Prostate gland (tissue), 2 donors: ENCODE data around the gene EGFLAM. TPM values are rescaled to one million over a fixed set of nuclear protein-coding genes. Genes with fewer than 3 reads are reported as not detected.

ENCODE experiments used
- DNase-seq: peaks from one replicate; pipeline ENCODE4 v3.0.0-alpha.2; 2019; ENCODE audit warnings: low spot score
- H3K27ac ChIP-seq, 2 donors: fragments of 200-600 bp; sonication (generic); 2 replicates each; pipeline ENCODE4 v1.5.1; 2017 to 2019
- H3K27me3 ChIP-seq: fragments of 200-600 bp; sonication (generic); replicated peaks from 2 replicates; pipeline ENCODE4 v1.5.1; 2019; ENCODE audit not compliant: insufficient read depth
- H3K36me3 ChIP-seq, 2 donors: fragments of 200-600 bp; sonication (generic); 1 replicate in 1 of 2; 2 replicates in 1 of 2; pipeline versions ENCODE4 v1.5.1 to v1.8.1; 2017 to 2019
- H3K4me1 ChIP-seq: fragments of 200-600 bp; sonication (generic); replicated peaks from 2 replicates; pipeline ENCODE4 v1.5.1; 2019
- H3K4me3 ChIP-seq, 2 donors: fragments of 200-600 bp; sonication (generic); 2 replicates each; pipeline ENCODE4 v1.5.1; 2017 to 2019
- H3K9me3 ChIP-seq: fragments of 200-600 bp; sonication (generic); 2 replicates; pipeline ENCODE4 v1.5.1; 2017
- POLR2A ChIP-seq: fragments of 450-650 bp; IDR thresholded peaks from one replicate; pipeline ENCODE4 v1.6.1; 2016; ENCODE audit warnings: antibody characterized with exemption, mild to moderate bottlenecking
- POLR2AphosphoS5 ChIP-seq: sonication (generic); formaldehyde crosslinking; IDR thresholded peaks from one replicate; pipeline ENCODE4 v1.6.1; 2017; ENCODE audit warnings: antibody characterized with exemption
- WGBS: methylation state at CpG from one replicate; pipeline ENCODE4 v1.1.5; 2018; 5-methylcytosine and 5-hydroxymethylcytosine counted together
- intact Hi-C: fragments of 100-400 bp; cut with DNase I; formaldehyde crosslinking; loops from one replicate; pipeline ENCODE4 v1.14.2; 2022
- total RNA-seq, 2 donors: library from RNA; depleted of rRNA; stranded (reverse); fragments of >200 nt; gene quantifications; one replicate each; pipeline ENCODE4 v1.1.0, GENCODE V29; 2016
- TF ChIP-seq, protein P1 (sequence below), 4 experiments: fragments of 200-600 bp in 2 of 4; fragments of 450-650 bp in 2 of 4; sonication (generic) in 2 of 4; IDR thresholded peaks; 1 replicate in 3 of 4; 2 replicates in 1 of 4; pipeline ENCODE4 v1.5.1; 2016 to 2019; ENCODE audit warnings: antibody characterized with exemption in 4 of 4, mild to moderate bottlenecking in 2 of 4, moderate library complexity in 2 of 4

Gene EGFLAM
- total RNA-seq, 2 donors from 2014 or later, result 4.1 to 14.1 TPM

DNA sequence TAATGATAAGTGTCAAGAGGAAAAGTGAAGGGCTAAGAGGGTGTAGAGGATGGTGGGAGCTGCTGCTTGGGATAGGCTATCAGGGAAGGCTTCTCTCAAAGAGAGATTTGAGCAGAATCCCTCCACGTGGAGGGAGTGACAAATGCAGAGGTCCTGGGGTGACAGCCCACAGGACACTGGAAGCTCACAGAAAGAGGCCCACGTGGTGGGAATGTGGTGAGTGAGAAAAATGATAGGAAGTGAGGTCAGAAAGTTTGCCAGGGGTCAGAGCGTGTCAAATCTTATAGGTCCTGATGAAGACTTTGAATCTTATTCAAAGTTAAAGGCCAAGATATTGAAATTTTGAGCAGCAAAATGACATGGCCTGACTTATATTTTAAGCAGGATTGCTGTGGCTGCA lies 125.3 kb downstream of the EGFLAM start:
- WGBS, result 77% methylated on average over 3 of the region's 3 CpGs
- no peaks in the 10 kb centered on the region for H3K36me3 ChIP-seq
- TF ChIP-seq, protein P1, sequence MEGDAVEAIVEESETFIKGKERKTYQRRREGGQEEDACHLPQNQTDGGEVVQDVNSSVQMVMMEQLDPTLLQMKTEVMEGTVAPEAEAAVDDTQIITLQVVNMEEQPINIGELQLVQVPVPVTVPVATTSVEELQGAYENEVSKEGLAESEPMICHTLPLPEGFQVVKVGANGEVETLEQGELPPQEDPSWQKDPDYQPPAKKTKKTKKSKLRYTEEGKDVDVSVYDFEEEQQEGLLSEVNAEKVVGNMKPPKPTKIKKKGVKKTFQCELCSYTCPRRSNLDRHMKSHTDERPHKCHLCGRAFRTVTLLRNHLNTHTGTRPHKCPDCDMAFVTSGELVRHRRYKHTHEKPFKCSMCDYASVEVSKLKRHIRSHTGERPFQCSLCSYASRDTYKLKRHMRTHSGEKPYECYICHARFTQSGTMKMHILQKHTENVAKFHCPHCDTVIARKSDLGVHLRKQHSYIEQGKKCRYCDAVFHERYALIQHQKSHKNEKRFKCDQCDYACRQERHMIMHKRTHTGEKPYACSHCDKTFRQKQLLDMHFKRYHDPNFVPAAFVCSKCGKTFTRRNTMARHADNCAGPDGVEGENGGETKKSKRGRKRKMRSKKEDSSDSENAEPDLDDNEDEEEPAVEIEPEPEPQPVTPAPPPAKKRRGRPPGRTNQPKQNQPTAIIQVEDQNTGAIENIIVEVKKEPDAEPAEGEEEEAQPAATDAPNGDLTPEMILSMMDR (IDR thresholded peaks at IDR 0.05), result no peak
- TF ChIP-seq POLR2A, result no peak
- DNase-seq, result no peak
- H3K9me3 ChIP-seq, result no peaks in the 10 kb centered on the region
- H3K4me1 ChIP-seq, result no peaks in the 10 kb centered on the region
- intact Hi-C loops, result loop anchor here (5.0 kb wide), 1 partner anchor 424 kb away; no protein-coding TSS in a partner anchor
- H3K4me3 ChIP-seq, result no peak overlapping the region
- H3K27ac ChIP-seq, result no peak overlapping the region
- no peaks in the 10 kb centered on the region for H3K27me3 ChIP-seq

DNA sequence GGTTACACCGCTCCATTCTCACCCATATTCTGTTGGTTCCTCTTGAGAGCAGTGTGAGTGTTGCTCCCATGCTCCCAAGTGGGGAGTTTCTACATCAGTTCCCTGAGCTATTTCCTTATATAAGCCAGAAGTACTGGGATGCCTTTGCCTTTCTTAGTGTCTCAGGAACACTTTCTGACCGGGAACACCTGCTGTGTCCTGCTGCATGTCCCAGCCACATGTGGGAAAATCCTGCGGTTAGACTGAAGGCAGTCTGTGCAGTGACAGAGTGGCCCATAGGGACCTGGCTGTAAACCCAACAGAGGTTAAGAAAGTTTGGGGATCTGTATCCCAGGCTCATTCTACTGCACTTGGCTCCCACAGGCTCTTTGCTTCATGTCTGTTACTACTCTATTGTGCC lies 126.0 kb downstream of the EGFLAM start:
- intact Hi-C loops, result loop anchor here (5.0 kb wide), 1 partner anchor 423 kb away; no protein-coding TSS in a partner anchor
- Histone ChIP-seq H3K4me1 (no peaks in the 10 kb centered on the region), H3K36me3 (no peaks in the 10 kb centered on the region), H3K27me3 (no peaks in the 10 kb centered on the region), H3K4me3 (no peak overlapping the region), H3K27ac (no peak overlapping the region), H3K9me3 (no peaks in the 10 kb centered on the region)
- WGBS, result 84% methylated on average over 3 of the region's 3 CpGs
- DNase-seq, result no peak
- TF ChIP-seq POLR2A (no peak), POLR2AphosphoS5 (no peak)
- TF ChIP-seq, protein P1 (IDR thresholded peaks at IDR 0.05), result no peak

DNA sequence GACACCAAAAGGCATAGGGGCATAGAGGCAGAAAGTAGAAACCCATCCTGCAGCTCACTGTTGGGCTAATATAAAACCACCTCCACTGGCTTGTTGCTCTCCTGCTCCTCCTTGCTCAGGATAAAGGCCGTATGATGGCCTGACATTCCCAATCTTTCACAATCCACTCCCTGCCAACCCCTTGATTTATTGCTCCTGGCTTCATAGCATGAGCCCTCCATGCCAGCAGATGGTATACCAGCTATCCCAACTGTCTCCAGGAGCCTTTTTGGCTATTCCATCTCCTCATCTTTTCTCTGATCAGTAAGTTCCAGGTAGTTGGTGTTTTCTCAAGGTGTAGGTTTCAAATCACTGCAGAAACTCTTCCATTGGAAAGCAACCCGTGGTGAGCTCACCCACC lies 128.8 kb downstream of the EGFLAM start:
- H3K27ac ChIP-seq, result no peak overlapping the region
- no peaks in the 10 kb centered on the region for H3K9me3 ChIP-seq
- H3K4me1 ChIP-seq, result no peaks in the 10 kb centered on the region
- intact Hi-C loops, result no loop called here
- H3K27me3 ChIP-seq, result no peaks in the 10 kb centered on the region
- 73% methylated on average over 2 of the region's 2 CpGs for WGBS
- DNase-seq, result no peak
- TF ChIP-seq, protein P1 (IDR thresholded peaks at IDR 0.05), result no peak
- TF ChIP-seq POLR2AphosphoS5 (no peak), POLR2A (no peak)
- H3K4me3 ChIP-seq, result no peak overlapping the region
- no peaks in the 10 kb centered on the region for H3K36me3 ChIP-seq

DNA sequence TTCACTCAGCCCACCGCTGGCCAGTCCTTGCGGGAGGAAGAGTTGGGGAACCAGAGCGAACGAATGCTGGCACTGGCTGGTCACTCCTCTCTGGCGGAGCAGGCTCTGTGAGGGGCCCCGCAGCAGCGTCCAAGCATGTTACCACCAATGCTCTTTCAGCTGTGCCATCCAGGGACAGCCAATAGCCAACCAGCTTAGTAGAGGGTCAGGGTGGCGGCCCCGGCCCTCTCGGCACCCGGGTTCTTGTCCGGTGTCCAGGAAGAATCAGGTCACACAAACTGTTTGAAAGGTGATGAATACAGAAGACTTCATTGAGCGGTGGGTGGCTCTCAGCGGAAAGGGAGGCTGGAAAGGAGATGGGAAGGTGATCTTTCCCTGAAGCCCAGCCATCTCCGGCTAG lies 135.3 kb downstream of the EGFLAM start:
- H3K27me3 ChIP-seq, result no peaks in the 10 kb centered on the region
- WGBS, result 92% methylated on average over 15 of the region's 15 CpGs
- intact Hi-C loops, result no loop called here
- H3K4me3 ChIP-seq, result no peak overlapping the region
- H3K36me3 ChIP-seq, result no peaks in the 10 kb centered on the region
- no peaks in the 10 kb centered on the region for H3K9me3 ChIP-seq
- no peaks in the 10 kb centered on the region for H3K4me1 ChIP-seq
- TF ChIP-seq POLR2A, result no peak
- TF ChIP-seq, protein P1 (IDR thresholded peaks at IDR 0.05), result no peak
- TF ChIP-seq POLR2AphosphoS5, result no peak
- no peak for DNase-seq
- no peak overlapping the region for H3K27ac ChIP-seq

DNA sequence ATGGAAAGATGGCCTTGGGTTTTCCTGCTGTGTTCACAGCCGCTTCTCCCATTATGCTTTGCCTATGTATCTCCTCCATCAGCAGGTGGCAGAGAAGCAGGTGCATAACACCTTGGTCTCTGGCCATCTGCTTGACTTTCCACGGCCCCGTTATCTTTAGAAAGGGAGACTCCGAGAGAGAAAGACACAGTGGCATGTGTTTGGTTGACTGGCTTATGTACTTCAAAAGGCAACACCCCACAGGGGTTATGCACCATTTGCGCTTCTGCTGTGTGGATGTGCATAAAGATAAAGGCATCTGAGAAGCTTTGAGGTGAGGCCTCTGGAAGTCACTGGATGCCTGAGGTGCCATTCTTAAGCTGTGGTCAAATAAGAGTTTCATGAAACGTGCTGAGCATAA lies 138.4 kb downstream of the EGFLAM start:
- DNase-seq, result no peak
- H3K4me3 ChIP-seq, result no peak overlapping the region
- no peak for TF ChIP-seq POLR2AphosphoS5
- TF ChIP-seq, protein P1 (IDR thresholded peaks at IDR 0.05), result no peak
- TF ChIP-seq POLR2A, result no peak
- intact Hi-C loops, result no loop called here
- no peak overlapping the region for H3K27ac ChIP-seq
- 68% methylated on average over 6 of the region's 6 CpGs for WGBS
- H3K27me3 ChIP-seq, result no peaks in the 10 kb centered on the region
- no peaks in the 10 kb centered on the region for H3K36me3 ChIP-seq
- no peaks in the 10 kb centered on the region for H3K9me3 ChIP-seq
- H3K4me1 ChIP-seq, result no peaks in the 10 kb centered on the region
